ENCODE measurements around the gene MMP10.

- no peak for TF ChIP-seq POLR2A (IDR thresholded peaks at IDR 0.05; ENCODE audit: extremely low read depth, insufficient read length)
- TF ChIP-seq, protein P1, sequence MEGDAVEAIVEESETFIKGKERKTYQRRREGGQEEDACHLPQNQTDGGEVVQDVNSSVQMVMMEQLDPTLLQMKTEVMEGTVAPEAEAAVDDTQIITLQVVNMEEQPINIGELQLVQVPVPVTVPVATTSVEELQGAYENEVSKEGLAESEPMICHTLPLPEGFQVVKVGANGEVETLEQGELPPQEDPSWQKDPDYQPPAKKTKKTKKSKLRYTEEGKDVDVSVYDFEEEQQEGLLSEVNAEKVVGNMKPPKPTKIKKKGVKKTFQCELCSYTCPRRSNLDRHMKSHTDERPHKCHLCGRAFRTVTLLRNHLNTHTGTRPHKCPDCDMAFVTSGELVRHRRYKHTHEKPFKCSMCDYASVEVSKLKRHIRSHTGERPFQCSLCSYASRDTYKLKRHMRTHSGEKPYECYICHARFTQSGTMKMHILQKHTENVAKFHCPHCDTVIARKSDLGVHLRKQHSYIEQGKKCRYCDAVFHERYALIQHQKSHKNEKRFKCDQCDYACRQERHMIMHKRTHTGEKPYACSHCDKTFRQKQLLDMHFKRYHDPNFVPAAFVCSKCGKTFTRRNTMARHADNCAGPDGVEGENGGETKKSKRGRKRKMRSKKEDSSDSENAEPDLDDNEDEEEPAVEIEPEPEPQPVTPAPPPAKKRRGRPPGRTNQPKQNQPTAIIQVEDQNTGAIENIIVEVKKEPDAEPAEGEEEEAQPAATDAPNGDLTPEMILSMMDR (IDR thresholded peaks at IDR 0.05; ENCODE audit: low read depth, low read length), result no peak
- TF ChIP-seq, protein P2, sequence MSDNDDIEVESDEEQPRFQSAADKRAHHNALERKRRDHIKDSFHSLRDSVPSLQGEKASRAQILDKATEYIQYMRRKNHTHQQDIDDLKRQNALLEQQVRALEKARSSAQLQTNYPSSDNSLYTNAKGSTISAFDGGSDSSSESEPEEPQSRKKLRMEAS (IDR thresholded peaks at IDR 0.05; ENCODE audit: low read depth, low read length), result no peak
- TF ChIP-seq MYC (IDR thresholded peaks at IDR 0.05; ENCODE audit: low read depth, low read length), result no peak
These were observed 25.9 kb upstream of the MMP10 start for GRCh38 chr11:102806296-102806695.
